Activated gamma-delta T cell treated with anti-CD3 and anti-CD28 coated beads, Interleukin-2, amount 50 U/mL, for 16 hours (primary cell): ENCODE measurements around the gene BAHCC1.
A peak's percentile ranks its signal among the peaks of the same experiment; 100 is the strongest.

Experiments used
- DNase-seq: peaks from one replicate; pipeline ENCODE4 v3.0.0-alpha.2; 2020; ENCODE audit warnings: low read depth

The BAHCC1 gene

DNA sequence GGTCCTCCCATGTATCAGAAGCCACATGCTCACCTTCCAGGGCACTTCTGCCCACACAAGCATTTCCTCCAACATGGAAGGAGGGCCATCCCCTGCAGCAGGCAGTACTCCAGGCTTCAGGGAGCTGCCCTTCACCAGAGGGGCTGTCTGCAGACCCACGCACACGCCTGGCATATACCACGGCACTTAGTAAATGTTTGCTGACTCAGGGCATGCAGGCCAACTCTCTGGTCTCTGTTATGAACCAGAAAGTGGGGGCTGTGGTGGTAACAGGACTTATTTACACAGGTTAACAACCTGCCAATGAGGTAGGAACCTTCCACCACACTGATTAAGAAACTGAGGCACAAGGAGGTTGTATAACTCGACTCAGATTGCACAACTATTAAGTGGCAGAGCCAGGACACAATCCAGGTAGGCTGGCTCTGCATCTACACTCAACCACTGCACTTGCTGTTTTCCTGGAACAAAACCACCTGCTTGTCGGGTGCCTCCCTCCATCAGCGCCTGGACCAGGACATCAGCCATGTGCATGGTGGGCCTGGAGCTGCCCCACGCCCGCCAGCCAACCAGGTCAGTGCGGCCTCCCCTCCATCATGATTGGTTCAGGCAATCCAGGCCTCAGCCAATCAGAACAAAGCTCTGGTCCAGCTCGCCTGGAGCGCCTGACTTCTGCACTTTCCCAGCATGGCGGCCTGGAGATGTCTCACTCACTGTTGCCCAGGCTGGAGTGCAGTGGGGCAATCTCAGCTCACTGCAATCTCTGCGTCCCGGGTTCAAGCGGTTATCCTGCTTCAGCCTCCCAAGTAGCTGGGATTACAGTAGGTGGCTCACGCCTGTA, 98.2 kb downstream of the BAHCC1 start:
- no peak for DNase-seq

DNA sequence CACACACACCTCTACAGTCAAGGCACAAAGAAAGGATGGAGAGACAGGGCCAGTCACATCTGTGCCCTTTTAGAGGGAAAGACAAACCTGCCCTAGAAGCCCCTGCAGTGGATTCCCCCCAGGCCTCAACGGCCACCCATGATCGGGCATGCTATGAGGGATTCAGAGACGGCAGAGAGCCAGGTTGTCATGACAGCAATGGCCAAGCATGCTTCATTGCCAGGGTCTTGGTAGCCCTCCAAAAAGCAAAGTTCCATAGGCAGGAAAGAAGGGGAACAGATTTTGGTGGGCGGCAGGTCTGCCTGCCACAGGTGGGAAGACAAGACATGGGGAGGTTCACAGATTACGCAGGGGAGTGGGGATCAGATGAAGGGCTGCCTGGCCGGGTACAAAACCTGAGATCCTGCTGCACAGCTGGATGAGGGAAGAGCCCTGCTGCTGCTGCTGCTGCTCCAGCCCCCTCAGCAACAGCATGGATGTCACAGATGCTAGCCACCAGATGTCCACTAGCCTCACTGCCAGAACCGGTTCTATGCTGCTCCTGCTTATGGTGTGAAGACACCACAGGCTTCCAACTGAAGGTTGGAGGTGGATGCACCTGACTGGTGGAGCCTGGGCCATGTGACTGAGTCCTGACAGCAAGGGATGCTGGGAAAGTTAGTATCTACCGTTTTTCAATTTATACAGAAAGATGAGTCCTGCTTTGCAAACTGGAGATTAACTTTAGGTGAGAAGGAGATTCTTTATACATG, 99.5 kb downstream of the BAHCC1 start:
- no peak for DNase-seq

DNA sequence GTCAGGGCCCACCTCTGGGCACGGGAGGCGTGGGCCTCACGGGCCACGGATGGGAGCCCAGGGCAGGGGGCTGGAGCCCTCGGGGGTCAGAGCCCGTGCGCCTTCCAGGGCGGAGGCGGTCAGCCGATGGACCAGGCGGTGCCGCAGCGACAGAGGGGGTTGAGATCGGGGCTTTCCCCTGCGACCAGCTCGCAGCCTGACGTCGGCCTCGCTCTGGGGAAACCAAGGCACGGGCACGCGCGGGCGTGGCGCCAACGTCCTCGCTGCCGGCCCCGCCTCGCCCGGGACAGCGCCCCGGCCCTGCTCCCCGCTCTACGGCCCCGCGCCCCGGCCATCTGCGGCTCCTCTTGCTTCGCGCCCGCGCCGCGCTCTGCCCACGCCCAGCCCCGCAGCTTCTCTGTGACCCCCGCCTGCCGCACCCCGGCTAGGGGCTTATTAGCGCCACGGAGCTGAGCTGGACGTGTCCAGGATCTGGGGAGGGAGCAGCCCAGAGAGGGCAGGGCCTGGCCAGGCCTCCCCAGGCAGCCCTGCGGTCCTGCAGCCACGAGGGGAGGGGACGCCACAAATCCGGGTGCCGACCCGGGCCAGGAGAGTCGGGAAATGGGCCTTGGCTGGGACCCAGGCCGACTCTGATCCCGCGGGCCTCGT, 103.8 kb downstream of the BAHCC1 start:
- no peak for DNase-seq

DNA sequence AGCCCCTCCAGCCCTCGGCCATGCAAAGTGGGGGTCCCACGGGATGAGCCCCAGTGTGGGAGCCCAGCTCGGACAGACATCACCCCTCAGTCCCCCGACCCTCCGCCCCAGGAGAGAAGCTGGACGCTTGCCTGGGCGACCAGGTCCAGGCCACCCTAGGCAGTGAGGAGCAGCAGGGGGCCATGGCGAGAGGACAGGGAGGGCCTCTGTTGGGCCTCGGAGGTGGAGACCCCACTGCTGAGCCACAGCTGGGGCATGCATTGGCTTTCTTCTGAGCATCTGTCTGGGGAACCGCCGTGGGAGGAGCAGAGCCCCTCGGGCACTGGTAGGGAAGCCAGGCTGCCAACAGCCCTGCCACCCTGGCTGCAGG, 104.3 kb downstream of the BAHCC1 start:
- DNase-seq = no peak

DNA sequence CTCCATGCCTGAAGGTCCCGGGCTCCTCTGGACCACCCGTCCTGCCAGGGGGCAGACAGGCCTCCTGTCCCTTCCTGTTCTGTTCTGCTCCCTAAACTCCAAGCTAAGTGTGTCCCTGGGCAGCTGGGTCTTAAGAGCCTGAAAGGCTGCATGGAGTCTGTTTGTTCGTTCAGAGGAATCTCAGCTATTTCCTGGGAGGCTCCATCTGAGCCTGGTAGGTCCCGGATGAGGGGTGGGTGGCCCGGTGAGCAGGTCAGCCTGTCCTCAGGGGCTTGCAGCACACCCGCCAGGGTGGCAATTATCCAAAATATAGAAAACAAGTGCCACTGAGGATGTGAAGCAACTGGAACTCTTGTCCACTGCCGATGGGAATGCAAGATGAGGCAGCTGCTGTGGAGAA, 104.8 kb downstream of the BAHCC1 start:
- DNase-seq = no peak

DNA sequence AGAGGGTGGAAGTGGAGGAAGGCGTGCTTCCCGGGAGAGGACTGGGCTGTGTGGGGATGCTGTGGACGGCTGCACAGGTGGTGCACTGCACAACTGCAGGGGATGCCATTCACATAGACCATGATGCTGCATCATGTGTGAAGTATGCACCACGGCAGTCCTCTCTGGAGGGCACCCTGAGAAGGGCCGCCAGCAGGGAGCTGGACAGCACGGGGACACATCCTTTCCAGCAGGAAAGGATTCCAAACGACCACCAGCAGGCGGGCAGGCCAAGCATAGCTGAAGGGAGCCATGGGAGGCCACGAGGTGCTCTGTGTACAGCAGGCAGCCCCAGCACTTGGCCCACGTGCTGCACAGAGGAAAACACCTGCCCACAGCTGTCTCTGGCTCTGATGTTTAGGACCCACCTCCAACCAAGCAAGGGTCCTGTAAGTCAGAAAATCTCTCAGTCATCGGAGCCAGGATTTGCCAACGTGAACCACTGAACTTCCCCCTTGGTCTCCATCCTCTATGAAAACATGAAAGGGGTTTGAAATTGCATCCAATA, 107.3 kb downstream of the BAHCC1 start:
- no peak for DNase-seq

DNA sequence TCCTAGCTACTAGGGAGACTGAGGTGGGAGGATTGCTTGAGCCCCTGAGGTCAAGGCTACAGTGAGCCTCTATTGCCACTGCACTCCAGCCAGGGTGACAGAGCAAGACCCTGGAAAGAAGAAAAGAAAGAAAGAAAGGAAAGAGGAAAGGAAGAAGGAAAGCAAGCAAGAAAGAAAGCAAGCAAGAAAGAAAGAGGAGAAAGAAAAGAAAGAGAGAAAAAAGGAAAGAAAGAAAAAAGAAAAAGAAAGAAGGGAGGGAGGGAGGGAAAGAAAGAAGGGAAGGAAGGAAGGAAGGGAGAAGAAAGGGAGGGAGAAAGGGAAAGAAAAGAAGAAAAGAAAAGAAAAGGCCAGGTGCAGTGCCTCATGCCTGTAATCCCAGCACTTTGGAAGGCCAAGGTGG, 108.4 kb downstream of the BAHCC1 start:
- DNase-seq = no peak

DNA sequence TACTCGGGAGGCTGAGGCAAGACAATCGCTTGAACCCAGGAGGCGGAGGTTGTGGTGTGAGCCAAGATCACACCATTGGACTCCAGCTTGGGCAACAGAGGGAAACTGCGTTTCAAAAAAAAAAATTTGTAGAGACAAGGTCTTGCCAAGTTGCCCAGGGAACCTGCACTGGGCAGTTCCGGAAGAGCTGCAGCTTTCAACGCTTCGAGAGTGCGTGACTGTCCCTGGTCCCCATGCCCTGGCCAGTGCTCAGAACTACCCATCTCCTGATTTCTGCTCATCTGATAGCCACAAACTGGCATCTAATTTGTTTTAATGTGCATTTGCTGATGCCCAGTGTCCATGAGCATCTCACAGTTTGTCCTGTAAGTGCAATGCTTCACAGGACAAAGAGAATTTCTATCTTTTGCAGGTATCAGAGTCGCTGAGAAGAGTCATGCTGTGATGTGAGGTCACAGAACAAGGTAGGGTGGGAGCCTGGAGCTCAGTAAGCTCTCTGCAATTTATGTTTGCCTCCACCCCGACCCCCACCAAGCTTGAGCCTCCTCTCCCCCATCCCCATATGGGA, 113.5 kb downstream of the BAHCC1 start:
- DNase-seq = no peak

DNA sequence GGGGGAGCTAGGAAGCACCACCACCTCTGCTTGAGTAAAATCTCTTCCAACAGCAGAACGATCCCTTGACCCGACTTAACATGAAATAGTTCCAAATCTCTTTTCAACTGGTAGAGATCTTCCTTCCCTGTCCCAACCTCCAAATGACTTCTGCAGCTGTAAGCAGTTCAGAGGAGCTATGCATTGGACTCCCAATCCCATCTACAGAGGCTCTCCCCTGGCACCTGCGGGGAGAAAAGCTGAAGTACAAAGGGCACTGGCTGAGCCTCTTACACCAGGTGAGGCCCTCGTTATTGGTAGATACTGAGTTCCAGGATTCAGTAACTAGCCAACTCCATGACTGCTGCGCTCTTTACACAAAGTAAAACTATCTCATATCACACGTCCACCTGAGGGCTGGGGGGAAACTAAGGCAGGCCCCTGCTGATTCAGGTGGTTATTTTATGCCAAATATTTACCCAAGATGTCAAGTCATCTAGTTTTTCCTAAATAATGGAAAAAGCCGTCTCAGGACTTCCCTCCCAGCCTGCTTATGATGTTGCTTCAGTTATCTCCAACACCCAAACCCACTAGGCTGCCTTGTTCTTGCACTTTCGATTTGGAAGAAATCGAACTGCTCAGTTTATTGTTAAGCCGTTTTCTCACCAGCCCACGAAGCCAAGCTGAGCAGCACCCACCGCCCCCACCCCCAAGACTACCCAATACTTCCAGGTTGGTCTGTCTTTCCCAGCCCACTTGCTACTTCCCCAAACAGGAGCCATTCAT, 114.1 kb downstream of the BAHCC1 start:
- no peak for DNase-seq

DNA sequence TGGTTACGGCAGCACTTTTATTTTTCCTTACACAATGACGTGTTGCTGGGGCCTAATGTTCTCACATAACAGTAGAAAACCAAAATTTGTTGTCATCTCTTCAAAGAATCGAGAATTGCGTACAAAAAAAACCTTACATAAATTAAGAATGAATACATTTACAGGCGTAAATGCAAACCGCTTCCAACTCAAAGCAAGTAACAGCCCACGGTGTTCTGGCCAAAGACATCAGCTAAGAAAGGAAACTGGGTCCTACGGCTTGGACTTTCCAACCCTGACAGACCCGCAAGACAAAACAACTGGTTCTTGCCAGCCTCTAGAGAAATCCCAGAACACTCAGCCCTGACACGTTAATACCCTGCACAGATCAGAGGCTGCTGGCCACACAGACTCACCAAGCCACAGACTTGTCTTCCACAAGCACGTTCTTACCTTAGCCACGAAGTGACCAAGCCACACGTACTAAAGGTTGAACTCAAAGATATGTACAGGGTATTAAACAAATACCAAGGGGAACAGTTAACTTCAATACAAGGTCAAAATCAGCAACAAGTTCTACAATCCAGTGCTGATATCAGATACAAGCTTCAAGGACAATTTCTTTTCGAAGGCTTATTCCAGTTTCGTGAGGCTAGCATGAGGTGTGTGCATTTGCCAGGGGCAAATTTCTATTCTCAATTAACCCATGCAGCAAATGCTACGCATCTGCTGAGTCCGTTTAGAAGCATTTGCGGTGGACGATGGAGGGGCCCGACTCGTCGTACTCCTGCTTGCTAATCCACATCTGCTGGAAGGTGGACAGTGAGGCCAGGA, 114.9 kb downstream of the BAHCC1 start:
- DNase-seq = no peak

DNA sequence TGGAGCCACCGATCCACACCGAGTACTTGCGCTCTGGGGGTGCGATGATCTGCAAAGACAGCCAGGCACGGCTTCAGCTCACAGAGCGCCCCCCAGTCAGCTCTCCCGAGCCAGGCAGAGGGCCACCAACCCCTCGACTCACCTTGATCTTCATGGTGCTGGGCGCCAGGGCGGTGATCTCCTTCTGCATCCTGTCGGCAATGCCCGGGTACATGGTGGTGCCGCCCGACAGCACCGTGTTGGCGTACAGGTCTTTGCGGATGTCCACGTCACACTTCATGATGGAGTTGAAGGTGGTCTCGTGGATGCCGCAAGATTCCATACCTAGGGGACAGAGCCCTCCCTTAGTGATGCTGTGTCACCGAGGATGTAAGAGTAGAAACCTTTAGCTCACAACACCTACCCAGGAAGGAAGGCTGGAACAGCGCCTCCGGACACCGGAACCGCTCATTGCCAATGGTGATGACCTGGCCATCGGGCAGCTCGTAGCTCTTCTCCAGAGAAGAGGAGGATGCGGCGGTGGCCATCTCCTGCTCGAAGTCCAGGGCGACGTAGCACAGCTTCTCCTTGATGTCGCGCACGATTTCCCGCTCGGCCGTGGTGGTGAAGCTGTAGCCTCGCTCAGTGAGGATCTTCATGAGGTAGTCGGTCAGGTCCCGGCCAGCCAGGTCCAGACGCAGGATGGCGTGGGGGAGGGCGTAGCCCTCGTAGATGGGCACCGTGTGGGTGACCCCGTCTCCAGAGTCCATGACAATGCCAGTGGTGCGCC, 115.7 kb downstream of the BAHCC1 start:
- no peak for DNase-seq

DNA sequence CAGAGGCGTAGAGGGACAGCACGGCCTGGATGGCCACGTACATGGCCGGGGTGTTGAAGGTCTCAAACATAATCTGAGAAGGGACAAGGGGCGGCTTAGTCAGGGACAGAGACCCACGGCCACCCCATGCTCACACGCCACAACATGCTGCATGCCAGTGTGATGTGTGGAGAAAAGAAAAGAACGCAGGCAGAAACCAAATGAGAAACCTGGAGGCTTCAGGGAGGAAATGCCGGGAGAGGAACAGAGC, 116.2 kb downstream of the BAHCC1 start:
- no peak for DNase-seq

DNA sequence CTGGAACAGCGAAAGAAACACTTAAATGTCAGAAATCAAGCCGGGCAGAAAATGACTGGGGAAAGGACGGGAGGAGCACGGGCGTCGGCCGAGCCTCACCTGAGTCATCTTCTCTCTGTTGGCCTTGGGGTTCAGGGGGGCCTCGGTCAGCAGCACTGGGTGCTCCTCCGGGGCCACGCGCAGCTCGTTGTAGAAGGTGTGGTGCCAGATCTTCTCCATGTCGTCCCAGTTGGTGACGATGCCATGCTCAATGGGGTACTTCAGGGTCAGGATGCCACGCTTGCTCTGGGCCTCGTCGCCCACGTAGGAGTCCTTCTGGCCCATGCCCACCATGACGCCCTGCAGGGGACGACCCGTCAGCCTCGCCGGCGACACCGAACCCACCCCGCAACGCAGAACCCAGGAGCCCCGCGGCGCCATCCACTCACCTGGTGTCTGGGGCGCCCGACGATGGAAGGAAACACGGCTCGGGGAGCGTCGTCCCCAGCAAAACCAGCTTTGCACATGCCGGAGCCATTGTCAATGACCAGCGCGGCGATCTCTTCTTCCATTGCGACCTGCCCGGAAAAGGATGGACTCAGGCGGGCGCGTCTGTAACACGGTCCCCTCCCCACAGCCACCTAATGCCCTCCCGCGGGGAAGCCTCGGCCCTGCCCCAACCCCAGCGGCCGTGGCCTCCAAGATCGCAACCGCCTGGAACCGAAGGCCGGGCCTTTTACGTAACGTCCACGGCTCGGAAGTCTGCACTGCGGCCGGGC, 116.7 kb downstream of the BAHCC1 start:
- no peak for DNase-seq

DNA sequence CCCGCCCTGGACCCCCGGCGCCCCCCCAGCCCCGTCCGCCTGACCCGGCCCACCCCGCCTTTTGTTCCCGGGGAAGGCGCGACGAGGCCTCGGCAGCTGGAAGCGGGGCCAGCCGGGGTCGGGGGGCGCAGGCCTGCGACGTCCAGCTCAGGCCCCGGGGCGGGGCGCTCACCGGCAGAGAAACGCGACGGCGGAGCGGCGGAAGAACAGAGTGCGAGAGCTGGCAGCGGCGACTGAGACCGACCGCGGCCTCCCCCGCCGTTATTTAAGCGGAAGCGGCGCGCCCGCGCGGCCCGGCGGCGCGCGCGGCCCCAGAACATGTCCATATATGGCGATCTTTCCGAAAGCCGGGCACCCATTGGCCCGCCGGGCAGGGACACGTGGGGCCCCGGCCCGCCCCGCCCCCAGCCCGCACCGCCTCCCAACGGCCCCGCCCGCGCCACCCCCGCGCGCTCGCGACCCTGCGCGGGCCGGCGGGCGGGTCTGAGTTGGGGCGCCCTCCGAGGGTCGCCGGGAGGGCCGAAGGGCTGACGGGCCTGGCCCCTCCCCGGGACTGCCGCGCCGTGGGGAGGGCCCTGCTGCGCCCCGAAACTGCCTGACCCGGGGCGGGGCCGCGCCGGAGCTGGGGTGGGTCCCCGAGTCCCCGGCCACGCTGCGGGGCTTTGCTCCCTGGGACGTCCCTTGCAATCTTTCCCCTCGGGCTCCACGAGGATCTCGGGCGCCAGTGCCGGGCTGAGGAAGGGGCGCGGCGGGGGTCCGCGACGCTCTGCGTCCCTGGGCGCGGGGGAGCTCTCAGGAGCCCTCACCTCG, 117.5 kb downstream of the BAHCC1 start, which contains the start of gene ACTG1:
ACTG1 (minus strand) TSS at position 238 of the 810 bp plus-strand sequence. CDS start 445 bp downstream, outside the sequence.
- DNase-seq = peak; percentile 85

DNA sequence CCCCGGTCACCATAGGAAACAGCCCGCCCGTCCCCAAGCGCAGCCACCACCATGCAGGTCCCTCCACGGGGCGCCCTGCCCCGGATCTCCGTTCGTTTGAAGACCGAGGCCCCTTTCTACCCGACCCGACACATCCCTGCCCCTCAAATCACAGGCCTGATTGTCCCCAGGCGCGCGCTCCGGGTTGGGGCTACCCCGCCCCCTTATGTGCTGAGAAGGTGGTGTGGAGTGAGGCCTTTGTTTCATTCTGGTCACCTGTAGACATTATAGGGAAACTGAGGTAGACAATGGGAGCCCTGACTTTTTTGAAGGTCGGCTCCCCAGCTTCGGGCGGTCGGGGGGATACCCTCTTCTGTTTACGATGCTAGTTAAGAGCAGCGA, 118.1 kb downstream of the BAHCC1 start:
- peak; percentile 47 for DNase-seq

DNA sequence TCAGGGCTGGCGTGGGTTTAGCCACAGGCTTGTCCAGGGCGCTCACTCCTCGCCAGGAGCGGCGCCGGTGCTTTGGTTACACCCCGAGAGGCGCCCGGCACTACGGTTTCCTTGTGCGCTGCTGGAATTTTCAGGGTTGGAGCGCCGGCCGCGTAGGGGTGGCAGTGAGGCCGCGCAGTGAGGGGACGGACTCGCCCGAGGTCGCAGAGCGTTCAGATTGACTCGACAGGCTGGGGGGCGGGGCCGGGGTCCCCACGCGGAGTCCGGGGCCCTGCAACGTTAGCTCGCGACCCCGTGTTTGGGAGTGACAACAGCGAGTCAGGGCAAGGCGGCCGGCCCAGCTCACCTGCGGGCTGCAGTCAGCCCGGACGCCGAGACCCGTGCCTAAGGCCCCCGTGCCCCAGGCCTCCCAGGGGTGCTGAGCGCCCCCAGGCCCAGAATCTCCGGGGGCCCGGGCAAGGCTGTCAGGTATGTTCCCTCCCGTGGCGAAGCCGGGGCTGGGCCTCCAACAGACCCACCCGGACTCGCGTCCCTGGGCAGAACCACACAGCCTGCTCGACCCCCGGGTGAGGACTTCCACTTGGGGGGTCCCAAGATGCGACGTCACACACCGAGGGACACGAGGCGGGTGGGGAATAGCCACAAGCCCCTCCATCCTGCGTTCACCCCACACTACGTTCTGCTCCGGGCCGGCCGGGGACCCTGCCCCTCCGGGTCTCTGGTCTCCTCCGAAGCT, 118.7 kb downstream of the BAHCC1 start:
- no peak for DNase-seq

DNA sequence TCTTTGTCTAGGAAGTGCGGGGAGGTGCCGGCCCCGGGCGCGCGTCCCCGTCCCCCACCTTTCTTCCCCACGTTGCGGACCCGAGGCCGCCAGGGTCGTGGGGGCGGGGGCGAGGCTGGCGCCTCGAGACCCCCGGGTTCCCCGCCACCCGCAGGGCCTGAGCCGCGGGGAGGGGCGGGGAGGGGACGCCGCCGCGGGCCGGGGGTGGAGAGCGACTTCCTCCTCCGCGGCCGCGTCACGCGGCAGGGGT, 119.2 kb downstream of the BAHCC1 start:
- no peak for DNase-seq
